Endodermal cell (in vitro differentiated cells): ENCODE results near the gene TBC1D1. TPM values are rescaled to one million over a fixed set of nuclear protein-coding genes. Genes with fewer than 3 reads are reported as not detected.

Experiments used
- DNase-seq: peaks from one replicate; pipeline ENCODE4 v3.0.0-alpha.2; 2017
- H3K27ac ChIP-seq: 2 replicates; pipeline ENCODE4 v1.5.1; 2013; ENCODE audit warnings: mild to moderate bottlenecking, low read depth, low read length, moderate library complexity
- H3K27me3 ChIP-seq: 2 replicates; pipeline ENCODE4 v1.6.1; 2013; ENCODE audit warnings: mild to moderate bottlenecking, low read length, moderate library complexity; ENCODE audit not compliant: insufficient read depth, control insufficient read depth, poor library complexity, severe bottlenecking
- H3K36me3 ChIP-seq: 2 replicates; pipeline ENCODE4 v1.7.0; 2013; ENCODE audit warnings: mild to moderate bottlenecking, low read length, moderate library complexity; ENCODE audit not compliant: control insufficient read depth, insufficient read depth
- H3K4me1 ChIP-seq: one replicate; pipeline ENCODE4 v1.7.0; 2013; ENCODE audit warnings: low read length; ENCODE audit not compliant: control insufficient read depth, insufficient read depth
- H3K4me3 ChIP-seq: 2 replicates; pipeline ENCODE4 v1.5.1; 2013; ENCODE audit warnings: mild to moderate bottlenecking, low read length, moderate library complexity
- H3K9ac ChIP-seq: 2 replicates; pipeline ENCODE4 v1.6.1; 2013; ENCODE audit warnings: mild to moderate bottlenecking, low read length, moderate library complexity; ENCODE audit not compliant: poor library complexity, severe bottlenecking; ENCODE audit errors: extremely low read depth
- H3K9me3 ChIP-seq: 2 replicates; pipeline ENCODE4 v1.6.1; 2013; ENCODE audit warnings: mild to moderate bottlenecking, low read length, moderate library complexity; ENCODE audit not compliant: control insufficient read depth
- H3K27ac Mint-ChIP-seq: 2 replicates; pipeline ENCODE4 v1.8.0; 2020; ENCODE audit warnings: mixed read lengths
- H3K27me3 Mint-ChIP-seq: 2 replicates; pipeline ENCODE4 v1.8.0; 2021; ENCODE audit warnings: mild to moderate bottlenecking, mixed read lengths; ENCODE audit not compliant: insufficient read depth
- H3K36me3 Mint-ChIP-seq: 2 replicates; pipeline ENCODE4 v1.8.0; 2020; ENCODE audit warnings: low read depth, mixed read lengths
- H3K4me1 Mint-ChIP-seq: 2 replicates; pipeline ENCODE4 v1.8.0; 2020; ENCODE audit warnings: mixed read lengths
- H3K4me3 Mint-ChIP-seq: 2 replicates; pipeline ENCODE4 v1.8.0; 2020; ENCODE audit warnings: mild to moderate bottlenecking, moderate library complexity, mixed read lengths
- H3K9me3 Mint-ChIP-seq: 2 replicates; pipeline ENCODE4 v1.8.0; 2020; ENCODE audit warnings: mild to moderate bottlenecking, mixed read lengths
- CTCF ChIP-seq: fragments of 200-600 bp; sonication (generic); conservative IDR thresholded peaks from 2 replicates; pipeline ENCODE4 v1.5.0; 2021; ENCODE audit warnings: antibody characterized with exemption, mild to moderate bottlenecking
- WGBS, 2 experiments: methylation state at CpG; one replicate each; pipeline versions ENCODE4 v1.1.5 to v1.1.7; 2013; ENCODE audit warnings: missing lambda C conversion rate in 2 of 2, mixed read lengths in 1 of 2; ENCODE audit not compliant: insufficient coverage in 1 of 2, insufficient read length in 1 of 2; 5-methylcytosine and 5-hydroxymethylcytosine counted together
- total RNA-seq, 2 donors: library from RNA; stranded (reverse); fragmentation: NEBNext Ultra II Directional in 1 of 2; extraction: Animal tissue kit (Norgen Biotek cat#: 25700) in 1 of 2; gene quantifications; 2 replicates in 1 of 2; 3 replicates in 1 of 2; pipeline ENCODE4 v1.2.1, GENCODE V29; 2021

The TBC1D1 gene
- total RNA-seq, 2 donors from 2014 or later: 110 to 122 TPM

GRCh38 chr4:38023347-38024205 is 132.7 kb downstream of the TBC1D1 start:
- Mint-ChIP-seq H3K27me3 (no peaks in the 10 kb centered on the region), H3K9me3 (peaks cover 8% of the 10 kb centered on the region), H3K36me3 (peaks cover 45% of the 10 kb centered on the region), H3K4me1 (peaks cover 30% of the 10 kb centered on the region), H3K27ac (no peak overlapping the region), H3K4me3 (no peak overlapping the region)
- Histone ChIP-seq H3K9me3 (peaks cover 7% of the 10 kb centered on the region), H3K4me1 (no peaks in the 10 kb centered on the region), H3K36me3 (peaks cover 29% of the 10 kb centered on the region), H3K27me3 (no peaks in the 10 kb centered on the region), H3K27ac (no peak overlapping the region), H3K4me3 (no peak overlapping the region), H3K9ac (no peak overlapping the region)
- WGBS, 2 experiments: 85 to 87% methylated on average over 12 to 13 of the region's 13 CpGs
- TF ChIP-seq CTCF: no peak
- no peak for DNase-seq

GRCh38 chr4:38024206-38024509 is 133.3 kb downstream of the TBC1D1 start:
- Histone ChIP-seq H3K9me3 (peaks cover 7% of the 10 kb centered on the region), H3K27me3 (no peaks in the 10 kb centered on the region), H3K27ac (no peak overlapping the region), H3K4me1 (no peaks in the 10 kb centered on the region), H3K9ac (no peak overlapping the region), H3K36me3 (peaks cover 32% of the 10 kb centered on the region), H3K4me3 (no peak overlapping the region)
- no peak for DNase-seq
- Mint-ChIP-seq H3K27ac (peak overlapping the region; percentile 41), H3K27me3 (no peaks in the 10 kb centered on the region), H3K9me3 (peaks cover 8% of the 10 kb centered on the region), H3K4me1 (peaks cover 30% of the 10 kb centered on the region), H3K36me3 (peaks cover 51% of the 10 kb centered on the region), H3K4me3 (no peak overlapping the region)
- WGBS, 2 experiments: 52 to 90% methylated on average over 1 to 3 of the region's 3 CpGs
- TF ChIP-seq CTCF: no peak

- H3K36me3 ChIP-seq: peaks cover 35% of the 10 kb centered on the region
- no peak overlapping the region for H3K27ac ChIP-seq
- Mint-ChIP-seq H3K4me1 (peaks cover 30% of the 10 kb centered on the region), H3K27ac (no peak overlapping the region), H3K36me3 (peaks cover 51% of the 10 kb centered on the region), H3K9me3 (peaks cover 8% of the 10 kb centered on the region), H3K27me3 (no peaks in the 10 kb centered on the region), H3K4me3 (no peak overlapping the region)
- no peak overlapping the region for H3K9ac ChIP-seq
- peaks cover 4% of the 10 kb centered on the region for H3K9me3 ChIP-seq
- WGBS, 2 experiments: 96 to 100% methylated on average over 4 to 7 of the region's 7 CpGs
- no peaks in the 10 kb centered on the region for H3K27me3 ChIP-seq
- no peak for TF ChIP-seq CTCF
- no peak for DNase-seq
- H3K4me1 ChIP-seq: no peaks in the 10 kb centered on the region
- no peak overlapping the region for H3K4me3 ChIP-seq
These were observed 134.8 kb downstream of the TBC1D1 start for GRCh38 chr4:38025665-38026064.
